K562 (cell line): Measurements from ENCODE around the gene VMP1. TPM values are rescaled to one million over a fixed set of nuclear protein-coding genes. Genes with fewer than 3 reads are reported as not detected.

Experiments used
- ATAC-seq: fragments of 200-7000 bp; cut with Tn5 transposase; 3 replicates; pipeline ENCODE4 v1.9.1; 2020; ENCODE audit warnings: moderate library complexity
- BruUV-seq: library from RNA; stranded (reverse); fragments of 400-500 nt; replicated peaks from 2 replicates; lab custom pipeline; 2021; lab: Mats Ljungman, UMichigan
- CTCF ChIA-PET: fragments of 300-600 bp; formaldehyde crosslinking; extraction: SDS; loops from one replicate; lab custom pipeline; 2021; ENCODE audit warnings: low intra/inter-chr PET ratio; lab: Yijun Ruan, JAX
- POLR2A ChIA-PET: fragments of 300-600, 350-650 bp; sonication (Branson Sonifier 250); formaldehyde crosslinking; extraction: SDS; loops from one replicate; lab custom pipeline; 2021; ENCODE audit warnings: antibody characterized with exemption, inconsistent platforms; lab: Yijun Ruan, JAX
- DNase-seq, 4 experiments: peaks; one replicate each; pipeline versions ENCODE4 v3.0.0 to v3.0.0-alpha.2; 2011 to 2018; ENCODE audit warnings: low spot score in 3 of 4, mixed read lengths in 3 of 4; ENCODE audit errors: extremely low read depth in 1 of 4
- FAIRE-seq: peaks from 2 replicates; lab custom pipeline; 2011; peaks lifted over from hg19 to GRCh38; lab: Jason Lieb, UNC
- H2AFZ ChIP-seq: 2 replicates; pipeline ENCODE4 v1.6.0; 2011; ENCODE audit warnings: low read depth, low read length, control low read depth, inconsistent platforms
- H3K27ac ChIP-seq: fragments of 200-600 bp; 3 replicates; pipeline ENCODE4 v1.8.0; 2011; ENCODE audit warnings: low read depth, mild to moderate bottlenecking, control low read depth, inconsistent platforms, low read length, moderate library complexity, mixed read lengths; ENCODE audit errors: extremely low read depth
- H3K27me3 ChIP-seq, 2 experiments: fragments of 300-600 bp in 1 of 2; 2 replicates in 1 of 2; 3 replicates in 1 of 2; pipeline versions ENCODE4 v1.6.0 to v1.8.0; 2011; ENCODE audit warnings: inconsistent platforms in 2 of 2, low read length in 2 of 2, mild to moderate bottlenecking in 1 of 2, mixed read lengths in 1 of 2, moderate library complexity in 1 of 2; ENCODE audit not compliant: control insufficient read depth in 2 of 2, insufficient read depth in 2 of 2
- H3K36me3 ChIP-seq: fragments of 300-600 bp; 3 replicates; pipeline ENCODE4 v1.8.0; 2011; ENCODE audit warnings: mild to moderate bottlenecking, low read length, inconsistent platforms; ENCODE audit not compliant: control insufficient read depth, insufficient read depth
- H3K4me1 ChIP-seq, 2 experiments: fragments of 200-600 bp in 1 of 2; replicated peaks in 1 of 2; 2 replicates in 1 of 2; 3 replicates in 1 of 2; pipeline versions ENCODE4 v1.5.1 to v1.8.0; 2011; ENCODE audit warnings: inconsistent platforms in 2 of 2, low read length in 2 of 2, mild to moderate bottlenecking in 1 of 2, mixed read lengths in 1 of 2, moderate library complexity in 1 of 2; ENCODE audit not compliant: control insufficient read depth in 2 of 2, insufficient read depth in 2 of 2
- H3K4me2 ChIP-seq: 2 replicates; pipeline ENCODE4 v1.6.1; 2011; ENCODE audit warnings: low read length, control low read depth, inconsistent platforms, mixed read lengths; ENCODE audit not compliant: insufficient read depth
- H3K4me3 ChIP-seq: fragments of 200-600 bp; sonication (generic), shearing (Covaris generic); 2 replicates; pipeline ENCODE4 v1.5.1; 2016; ENCODE audit warnings: control low read depth, inconsistent platforms
- H3K79me2 ChIP-seq: fragments of 200-600 bp; 3 replicates; pipeline ENCODE4 v1.8.0; 2011; ENCODE audit warnings: low read length, inconsistent platforms; ENCODE audit not compliant: control insufficient read depth, insufficient read depth
- H3K9ac ChIP-seq, 2 experiments: 2 replicates each; pipeline versions ENCODE4 v1.6.0 to v1.6.1; 2011; ENCODE audit warnings: low read depth in 2 of 2, low read length in 2 of 2, control low read depth in 1 of 2, inconsistent platforms in 1 of 2, mild to moderate bottlenecking in 1 of 2, mixed read lengths in 1 of 2; ENCODE audit not compliant: insufficient read depth in 1 of 2
- H3K9me1 ChIP-seq: one replicate; pipeline ENCODE4 v1.6.0; 2011; ENCODE audit warnings: inconsistent platforms, mild to moderate bottlenecking, low read length, moderate library complexity; ENCODE audit not compliant: control insufficient read depth, insufficient read depth
- H3K9me3 ChIP-seq: replicated peaks from 2 replicates; pipeline ENCODE4 v1.5.1; 2011; ENCODE audit warnings: low read depth, low read length, inconsistent platforms; ENCODE audit not compliant: control insufficient read depth, insufficient read depth
- H4K20me1 ChIP-seq: replicated peaks from 2 replicates; pipeline ENCODE4 v1.6.1; 2011; ENCODE audit warnings: low read length, inconsistent platforms, mixed read lengths; ENCODE audit not compliant: control insufficient read depth, insufficient read depth
- ARID3B ChIP-seq: fragments of 250-450 bp; sonication (Bioruptor Pico); IDR thresholded peaks from 2 replicates; pipeline ENCODE4 v1.4.0; 2020; ENCODE audit warnings: borderline replicate concordance
- HINFP ChIP-seq: fragments of 450-650 bp; conservative IDR thresholded peaks from 2 replicates; pipeline ENCODE4 v1.6.1; 2016; ENCODE audit warnings: missing genetic modification characterization, low read depth, mild to moderate bottlenecking, control low read depth, missing compliant biosample characterization
- KHSRP ChIP-seq: fragments of 450-650 bp; IDR thresholded peaks from 2 replicates; pipeline ENCODE4 v1.6.1; 2017
- PTRF ChIP-seq: fragments of 450-650 bp; IDR thresholded peaks from 2 replicates; pipeline ENCODE4 v1.6.1; 2016; ENCODE audit warnings: mild to moderate bottlenecking, missing genetic modification characterization, missing compliant biosample characterization
- ZC3H4 ChIP-seq: sonication (generic); formaldehyde crosslinking; IDR thresholded peaks from 2 replicates; pipeline ENCODE4 v1.9.0; 2021; ENCODE audit warnings: missing genetic modification reagents, borderline replicate concordance
- ZFP36 ChIP-seq: fragments of 150-350 bp; IDR thresholded peaks from 2 replicates; pipeline ENCODE4 v1.6.1; 2018; ENCODE audit warnings: low read length, low read depth; ENCODE audit not compliant: partially characterized antibody
- ZNF316 ChIP-seq: fragments of 450-650 bp; IDR thresholded peaks from 2 replicates; pipeline ENCODE4 v1.6.1; 2016
- in situ Hi-C: fragments of 300-500 bp; cut with MboI; formaldehyde crosslinking; loops from 4 replicates; pipeline ENCODE4 v1.15.0; 2018; ENCODE audit warnings: inconsistent platforms, mixed read lengths
- intact Hi-C: fragments of 100-400 bp; cut with micrococcal nuclease; formaldehyde crosslinking; loops from 2 replicates; pipeline ENCODE4 v1.14.2; 2022
- polyA plus RNA-seq, 8 experiments: library from polyadenylated mRNA; depleted of rRNA in 4 of 8; stranded (reverse) in 5 of 8; unstranded in 3 of 8; fragments of >200 nt; fragmentation: Nextera tagmentation in 2 of 8; fragmentation: Illumina TruSeq in 1 of 8; extraction: Ambion mirVana in 2 of 8; extraction: Trizol in 1 of 8; gene quantifications; 2 replicates each; pipeline versions ENCODE4 v1.2.1 to v1.2.3, GENCODE V29; 2011 to 2014; ENCODE audit warnings: inconsistent platforms in 1 of 8, missing spikeins in 1 of 8
- total RNA-seq, 7 experiments: library from RNA; depleted of rRNA in 6 of 7; stranded (reverse); fragments of >200 nt in 6 of 7; fragmentation: Illumina TruSeq in 2 of 7; extraction: Trizol in 2 of 7; gene quantifications; 2 replicates each; pipeline versions ENCODE4 v1.2.1 to v1.2.3, GENCODE V29; 2011 to 2021; ENCODE audit warnings: low replicate concordance in 1 of 7

Gene VMP1
- total and polyA plus RNA-seq, 9 of the 15 experiments (the other 6 are each of a cell fraction or from before 2014, with no cell fraction given) = 123 to 304 (median 151) TPM

- no peak for TF ChIP-seq ZC3H4
- no peak for TF ChIP-seq ZFP36
- no peak for TF ChIP-seq PTRF (tag)
- TF ChIP-seq ZNF316 = no peak
Measured at GRCh38 chr17:59766491-59766890, 59.0 kb downstream of the VMP1 start (continued).

- Histone ChIP-seq H3K4me3 (no peak overlapping the region), H3K27me3 (no peaks in the 10 kb centered on the region), H3K9me3 (no peaks in the 10 kb centered on the region), H3K79me2 (0 out of 3 replicates have a peak, but pooled peaks cover 3% of the 10 kb centered on the region), H3K9ac (no peak overlapping the region), H3K4me1 (peaks cover 0 to 7% of the 10 kb centered on the region in 2 experiments; a peak in 2 of 5 replicates), H3K36me3 (peaks cover 15% of the 10 kb centered on the region), H3K9me1 (no peaks in the 10 kb centered on the region), H3K27ac (no peak overlapping the region), H3K4me2 (no peak overlapping the region), H2AFZ (no peak overlapping the region), H4K20me1 (no peaks in the 10 kb centered on the region)
- FAIRE-seq (no peak), DNase-seq (no peak), ATAC-seq (no peak)
- ChIA-PET POLR2A (no interaction called here), CTCF (no interaction called here)
- BruUV-seq = no TSS peak
- in situ Hi-C loops = no loop called here
- intact Hi-C loops = no loop called here
- TF ChIP-seq ARID3B = no peak
- no peak for TF ChIP-seq KHSRP
- no peak for TF ChIP-seq HINFP (tag)
Measured at GRCh38 chr17:59767176-59767575, 59.7 kb downstream of the VMP1 start.
